GM12878 (cell line): ENCODE measurements around the gene DENND1C. TPM values are rescaled to one million over a fixed set of nuclear protein-coding genes. Genes with fewer than 3 reads are reported as not detected.

Experiments
- BCL11A ChIP-seq: IDR thresholded peaks from 2 replicates; pipeline ENCODE4 v1.6.1; 2011; ENCODE audit warnings: low read depth, low read length
- BHLHE40 ChIP-seq, 2 experiments: fragments of 450-650 bp in 1 of 2; IDR thresholded peaks; 2 replicates each; pipeline ENCODE4 v1.6.1; 2011 to 2017; ENCODE audit warnings: low read depth in 2 of 2, borderline replicate concordance in 1 of 2, improper control_type of control experiment in 1 of 2, low read length in 1 of 2, mild to moderate bottlenecking in 1 of 2
- EP300 ChIP-seq, 2 experiments: fragments of 150-350 bp in 1 of 2; IDR thresholded peaks; 2 replicates each; pipeline ENCODE4 v1.6.1; 2011 to 2012; ENCODE audit warnings: low read depth in 2 of 2, low read length in 2 of 2, borderline replicate concordance in 1 of 2, improper control_type of control experiment in 1 of 2, inconsistent platforms in 1 of 2; ENCODE audit not compliant: control insufficient read depth in 1 of 2
- GABPA ChIP-seq: IDR thresholded peaks from 2 replicates; pipeline ENCODE4 v1.6.1; 2014; ENCODE audit warnings: antibody characterized with exemption, low read depth, mild to moderate bottlenecking, inconsistent platforms
- IRF5 ChIP-seq: fragments of 450-650 bp; IDR thresholded peaks from 2 replicates; pipeline ENCODE4 v1.6.1; 2017; ENCODE audit warnings: borderline replicate concordance
- JUND ChIP-seq: IDR thresholded peaks from 2 replicates; pipeline ENCODE4 v1.6.1; 2012; ENCODE audit warnings: low read depth, mild to moderate bottlenecking, low read length, improper control_type of control experiment, moderate library complexity
- MXI1 ChIP-seq: fragments of 150-350 bp; IDR thresholded peaks from 2 replicates; pipeline ENCODE4 v1.6.1; 2011; ENCODE audit warnings: low read depth, mild to moderate bottlenecking, inconsistent platforms, low read length, improper control_type of control experiment
- NR2C2 ChIP-seq: IDR thresholded peaks from 2 replicates; pipeline ENCODE4 v1.6.1; 2011; ENCODE audit warnings: borderline replicate concordance, low read depth; ENCODE audit not compliant: control insufficient read depth, insufficient read length
- PAX5 ChIP-seq: IDR thresholded peaks from 2 replicates; pipeline ENCODE4 v1.6.1; 2011; ENCODE audit warnings: low read depth, low read length, borderline replicate concordance
- TCF3 ChIP-seq: IDR thresholded peaks from 2 replicates; pipeline ENCODE4 v1.6.1; 2012; ENCODE audit warnings: low read depth, mild to moderate bottlenecking, low read length, borderline replicate concordance; ENCODE audit not compliant: insufficient read depth
- TCF7 ChIP-seq: IDR thresholded peaks from 2 replicates; pipeline ENCODE4 v1.6.1; 2014; ENCODE audit warnings: antibody characterized with exemption, borderline replicate concordance
- ZBTB40 ChIP-seq: fragments of 450-650 bp; IDR thresholded peaks from 2 replicates; pipeline ENCODE4 v1.6.1; 2016; ENCODE audit warnings: mild to moderate bottlenecking, moderate library complexity, borderline replicate concordance
- ZNF274 ChIP-seq: IDR thresholded peaks from one replicate; pipeline ENCODE4 v1.8.0; 2011; ENCODE audit not compliant: insufficient read length, insufficient read depth
- ZNF687 ChIP-seq: fragments of 450-650 bp; IDR thresholded peaks from 2 replicates; pipeline ENCODE4 v1.6.1; 2017; ENCODE audit warnings: mild to moderate bottlenecking, moderate library complexity
- polyA plus RNA-seq, 11 experiments: library from polyadenylated mRNA; depleted of rRNA in 4 of 11; unstranded in 6 of 11; stranded (reverse) in 5 of 11; fragments of >200 nt; fragmentation: Nextera tagmentation in 4 of 11; fragmentation: Illumina TruSeq in 1 of 11; extraction: Ambion mirVana in 4 of 11; extraction: Trizol in 1 of 11; gene quantifications; 1 replicate in 1 of 11; 2 replicates in 10 of 11; pipeline versions ENCODE4 v1.2.1 to v1.2.3, GENCODE V29; 2011 to 2016; ENCODE audit warnings: inconsistent platforms in 2 of 11, missing spikeins in 2 of 11, low read depth in 1 of 11
- total RNA-seq, 4 experiments: library from RNA; depleted of rRNA in 3 of 4; stranded (reverse); fragments of >200 nt in 3 of 4; fragmentation: Illumina TruSeq in 1 of 4; extraction: Trizol in 1 of 4; gene quantifications; 2 replicates each; pipeline versions ENCODE4 v1.2.1 to v1.2.3, GENCODE V29; 2013 to 2021
- TF ChIP-seq, protein P1 (sequence below): fragments of 450-650 bp; IDR thresholded peaks from 2 replicates; pipeline ENCODE4 v1.6.1; 2014; ENCODE audit warnings: mild to moderate bottlenecking
- TF ChIP-seq, protein P2 (sequence below): fragments of 450-650 bp; IDR thresholded peaks from 2 replicates; pipeline ENCODE4 v1.6.1; 2016; ENCODE audit warnings: mild to moderate bottlenecking

Gene DENND1C
- total and polyA plus RNA-seq, 10 of the 15 experiments (the other 5 are each of a cell fraction or from before 2014, with no cell fraction given), result 2.4 to 54.3 (median 32.7) TPM

GRCh38 chr19:6527893-6528543, 46.4 kb upstream of the DENND1C start (continued):
- TF ChIP-seq ZNF687 (peak; percentile 99), GABPA (peak; percentile 82), BCL11A (0 out of 2 replicates have a peak, but pooled peaks have one; percentile 19), IRF5 (peak; percentile 35; the same call in 1 of the 2 replicates), NR2C2 (no peak), JUND (no peak), PAX5 (peak; percentile 79), ZNF274 (no peak), ZBTB40 (peak; percentile 86; the same call in 1 of the 2 replicates), EP300 (IDR thresholded peaks at IDR 0.05; ENCODE audit: borderline replicate concordance in 1 of 2, control insufficient read depth in 1 of 2, low read depth in 2 of 2, low read length in 2 of 2) (peak; percentile 9 to 71; a peak in 2 of 4 replicates), TCF7 (no peak), TCF3 (0 out of 2 replicates have a peak, but pooled peaks have one; percentile 30), MXI1 (peak; percentile 84; the same call in 1 of the 2 replicates), BHLHE40 (IDR thresholded peaks at IDR 0.05; ENCODE audit: borderline replicate concordance in 1 of 2, low read depth in 2 of 2, low read length in 1 of 2) (peak; percentile 81 to 82)
- TF ChIP-seq, protein P1, sequence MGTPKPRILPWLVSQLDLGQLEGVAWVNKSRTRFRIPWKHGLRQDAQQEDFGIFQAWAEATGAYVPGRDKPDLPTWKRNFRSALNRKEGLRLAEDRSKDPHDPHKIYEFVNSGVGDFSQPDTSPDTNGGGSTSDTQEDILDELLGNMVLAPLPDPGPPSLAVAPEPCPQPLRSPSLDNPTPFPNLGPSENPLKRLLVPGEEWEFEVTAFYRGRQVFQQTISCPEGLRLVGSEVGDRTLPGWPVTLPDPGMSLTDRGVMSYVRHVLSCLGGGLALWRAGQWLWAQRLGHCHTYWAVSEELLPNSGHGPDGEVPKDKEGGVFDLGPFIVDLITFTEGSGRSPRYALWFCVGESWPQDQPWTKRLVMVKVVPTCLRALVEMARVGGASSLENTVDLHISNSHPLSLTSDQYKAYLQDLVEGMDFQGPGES, result 0 out of 2 replicates have a peak, but pooled peaks have one; percentile 33
- TF ChIP-seq, protein P2, sequence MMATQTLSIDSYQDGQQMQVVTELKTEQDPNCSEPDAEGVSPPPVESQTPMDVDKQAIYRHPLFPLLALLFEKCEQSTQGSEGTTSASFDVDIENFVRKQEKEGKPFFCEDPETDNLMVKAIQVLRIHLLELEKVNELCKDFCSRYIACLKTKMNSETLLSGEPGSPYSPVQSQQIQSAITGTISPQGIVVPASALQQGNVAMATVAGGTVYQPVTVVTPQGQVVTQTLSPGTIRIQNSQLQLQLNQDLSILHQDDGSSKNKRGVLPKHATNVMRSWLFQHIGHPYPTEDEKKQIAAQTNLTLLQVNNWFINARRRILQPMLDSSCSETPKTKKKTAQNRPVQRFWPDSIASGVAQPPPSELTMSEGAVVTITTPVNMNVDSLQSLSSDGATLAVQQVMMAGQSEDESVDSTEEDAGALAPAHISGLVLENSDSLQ, result no peak
